Gastroesophageal sphincter (tissue), 4 donors: ENCODE measurements around the gene TUBB2B. TPM values are rescaled to one million over a fixed set of nuclear protein-coding genes. Genes with fewer than 3 reads are reported as not detected.

ENCODE experiments used
- ATAC-seq: fragments of 150-250 bp; one replicate; pipeline ENCODE4 v1.9.1; 2016; ENCODE audit warnings: mild to moderate bottlenecking, moderate library complexity
- H3K27ac ChIP-seq, 4 donors: fragments of 200-600 bp; sonication (generic) in 3 of 4; 1 replicate in 3 of 4; 2 replicates in 1 of 4; pipeline ENCODE4 v1.5.1; 2016 to 2019
- H3K27me3 ChIP-seq: fragments of 200-600 bp; sonication (generic); one replicate; pipeline ENCODE4 v1.5.1; 2019
- H3K36me3 ChIP-seq, 2 donors: fragments of 200-600 bp; sonication (generic); one replicate each; pipeline ENCODE4 v1.5.1; 2019; ENCODE audit warnings: control low read depth in 1 of 2
- H3K4me1 ChIP-seq, 3 donors: fragments of 200-600 bp; sonication (generic); 1 replicate in 2 of 3; 2 replicates in 1 of 3; pipeline ENCODE4 v1.5.1; 2016 to 2019; ENCODE audit warnings: control low read depth in 2 of 3
- H3K4me3 ChIP-seq, 2 donors: fragments of 200-600 bp; sonication (generic); one replicate each; pipeline ENCODE4 v1.5.1; 2019; ENCODE audit warnings: mild to moderate bottlenecking in 1 of 2, moderate library complexity in 1 of 2
- H3K9me3 ChIP-seq, 3 donors: fragments of 200-600 bp; sonication (generic); one replicate each; pipeline ENCODE4 v1.5.1; 2017 to 2019; ENCODE audit warnings: control low read depth in 2 of 3
- EP300 ChIP-seq: sonication (generic); formaldehyde crosslinking; IDR thresholded peaks from one replicate; pipeline ENCODE4 v1.6.1; 2017; ENCODE audit warnings: antibody characterized with exemption, mild to moderate bottlenecking
- POLR2A ChIP-seq, 2 donors: fragments of 450-650 bp; IDR thresholded peaks; one replicate each; pipeline ENCODE4 v1.6.1; 2017; ENCODE audit warnings: antibody characterized with exemption in 2 of 2, mild to moderate bottlenecking in 2 of 2, moderate library complexity in 1 of 2
- POLR2AphosphoS5 ChIP-seq: sonication (generic); formaldehyde crosslinking; IDR thresholded peaks from one replicate; pipeline ENCODE4 v1.6.1; 2017; ENCODE audit warnings: antibody characterized with exemption
- WGBS, 2 donors: methylation state at CpG; one replicate each; pipeline ENCODE4 v1.1.5; 2018; ENCODE audit warnings: low coverage in 1 of 2; 5-methylcytosine and 5-hydroxymethylcytosine counted together
- total RNA-seq, 4 donors: library from RNA; depleted of rRNA; stranded (reverse); fragments of >200 nt; gene quantifications; one replicate each; pipeline ENCODE4 v1.1.0, GENCODE V29; 2016
- TF ChIP-seq, protein P1 (sequence below), 4 experiments: fragments of 200-600 bp in 2 of 4; fragments of 450-650 bp in 2 of 4; sonication (generic) in 1 of 4; IDR thresholded peaks; one replicate each; pipeline ENCODE4 v1.5.1; 2017 to 2019; ENCODE audit warnings: antibody characterized with exemption in 4 of 4, mild to moderate bottlenecking in 2 of 4, moderate library complexity in 2 of 4

The TUBB2B gene
- total RNA-seq, 4 donors from 2014 or later = 11.5 to 42.8 (median 14.6) TPM

DNA sequence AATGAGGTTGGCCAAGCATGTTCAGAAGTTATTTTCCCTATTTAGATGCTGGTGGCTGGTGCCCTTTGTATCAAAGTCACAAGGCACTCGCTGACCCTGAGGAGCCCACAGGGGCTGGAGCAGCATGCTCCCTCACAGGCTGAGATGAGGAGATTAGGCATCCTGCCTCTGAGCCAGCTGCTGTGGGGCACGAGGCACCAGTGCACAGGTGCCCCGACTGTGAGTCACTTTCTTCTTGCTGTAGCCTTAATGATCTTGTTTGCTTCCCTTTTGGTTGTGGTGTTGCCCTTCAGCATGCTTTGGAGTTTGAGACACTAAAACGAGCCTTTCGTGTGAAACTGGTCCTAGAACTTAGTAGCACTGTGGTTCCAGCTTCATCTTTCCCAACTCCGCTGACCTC, 35.6 kb upstream of the TUBB2B start:
- no peak for ATAC-seq
- Histone ChIP-seq H3K27ac (no peak overlapping the region), H3K4me1 (peaks cover 0 to 71% (median 20%) of the 10 kb centered on the region in 3 donors), H3K27me3 (no peaks in the 10 kb centered on the region), H3K4me3 (no peak overlapping the region), H3K36me3 (peaks cover 0 to 29% of the 10 kb centered on the region in 2 donors), H3K9me3 (no peaks in the 10 kb centered on the region)
- TF ChIP-seq EP300 (no peak), POLR2A (IDR thresholded peaks at IDR 0.05) (no peak)
- TF ChIP-seq, protein P1, sequence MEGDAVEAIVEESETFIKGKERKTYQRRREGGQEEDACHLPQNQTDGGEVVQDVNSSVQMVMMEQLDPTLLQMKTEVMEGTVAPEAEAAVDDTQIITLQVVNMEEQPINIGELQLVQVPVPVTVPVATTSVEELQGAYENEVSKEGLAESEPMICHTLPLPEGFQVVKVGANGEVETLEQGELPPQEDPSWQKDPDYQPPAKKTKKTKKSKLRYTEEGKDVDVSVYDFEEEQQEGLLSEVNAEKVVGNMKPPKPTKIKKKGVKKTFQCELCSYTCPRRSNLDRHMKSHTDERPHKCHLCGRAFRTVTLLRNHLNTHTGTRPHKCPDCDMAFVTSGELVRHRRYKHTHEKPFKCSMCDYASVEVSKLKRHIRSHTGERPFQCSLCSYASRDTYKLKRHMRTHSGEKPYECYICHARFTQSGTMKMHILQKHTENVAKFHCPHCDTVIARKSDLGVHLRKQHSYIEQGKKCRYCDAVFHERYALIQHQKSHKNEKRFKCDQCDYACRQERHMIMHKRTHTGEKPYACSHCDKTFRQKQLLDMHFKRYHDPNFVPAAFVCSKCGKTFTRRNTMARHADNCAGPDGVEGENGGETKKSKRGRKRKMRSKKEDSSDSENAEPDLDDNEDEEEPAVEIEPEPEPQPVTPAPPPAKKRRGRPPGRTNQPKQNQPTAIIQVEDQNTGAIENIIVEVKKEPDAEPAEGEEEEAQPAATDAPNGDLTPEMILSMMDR (IDR thresholded peaks at IDR 0.05) = no peak
- 75 to 87% methylated on average over 4 to 5 of the region's 6 CpGs for WGBS, 2 donors

DNA sequence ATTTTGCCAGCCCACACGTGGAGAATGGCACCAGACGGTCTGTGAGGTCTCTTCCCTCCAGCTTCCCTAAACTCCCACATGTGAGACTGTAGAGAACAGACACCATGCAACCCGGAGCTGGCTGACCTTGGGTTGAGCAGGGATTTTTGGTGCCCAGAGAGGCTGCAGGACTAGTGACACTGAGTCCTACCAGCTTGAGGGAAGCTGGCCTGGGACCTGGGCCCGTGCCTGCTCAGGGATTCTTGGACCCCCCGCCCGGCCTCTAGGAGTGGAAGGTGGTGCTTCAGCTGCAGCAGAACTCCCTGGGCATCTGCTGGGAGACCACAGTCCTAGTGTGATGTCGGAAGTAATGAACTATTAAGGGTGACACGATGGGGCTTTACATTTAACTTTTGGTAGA, 34.5 kb upstream of the TUBB2B start:
- ATAC-seq = no peak
- Histone ChIP-seq H3K27ac (no peak overlapping the region), H3K4me3 (no peak overlapping the region), H3K4me1 (peaks cover 0 to 72% (median 20%) of the 10 kb centered on the region in 3 donors), H3K36me3 (peaks cover 0 to 19% of the 10 kb centered on the region in 2 donors), H3K9me3 (no peaks in the 10 kb centered on the region), H3K27me3 (no peaks in the 10 kb centered on the region)
- 76 to 100% methylated on average over 1 to 2 of the region's 8 CpGs for WGBS, 2 donors
- TF ChIP-seq EP300 = no peak
- TF ChIP-seq POLR2A (IDR thresholded peaks at IDR 0.05) = no peak
- no peak for TF ChIP-seq POLR2AphosphoS5
- TF ChIP-seq, protein P1 (IDR thresholded peaks at IDR 0.05) = no peak

DNA sequence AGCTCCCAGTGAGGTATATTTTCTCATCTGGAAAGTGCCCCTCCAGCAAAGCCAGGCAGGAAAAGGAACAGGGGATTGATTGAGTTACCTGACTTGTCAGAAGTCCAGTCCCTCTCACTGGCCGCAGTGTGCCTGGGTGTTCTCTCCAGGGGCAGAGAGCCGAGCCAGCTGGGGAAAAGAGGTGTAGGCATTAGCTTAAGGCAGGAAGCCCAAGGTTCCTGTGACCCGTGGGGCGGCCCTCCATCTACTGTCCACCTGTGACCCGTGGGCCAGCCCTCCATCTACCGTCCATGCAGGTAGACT, 34.0 kb upstream of the TUBB2B start:
- H3K36me3 ChIP-seq = peaks cover 0 to 19% of the 10 kb centered on the region in 2 donors
- ATAC-seq = no peak
- H3K9me3 ChIP-seq = no peaks in the 10 kb centered on the region
- TF ChIP-seq POLR2AphosphoS5 (no peak), EP300 (no peak), POLR2A (IDR thresholded peaks at IDR 0.05) (no peak)
- TF ChIP-seq, protein P1 (IDR thresholded peaks at IDR 0.05) = no peak
- WGBS, 2 donors = 0 to 80% methylated on average over 1 of the region's 6 CpGs
- no peak overlapping the region for H3K4me3 ChIP-seq
- no peaks in the 10 kb centered on the region for H3K27me3 ChIP-seq
- H3K4me1 ChIP-seq = peaks cover 0 to 72% (median 20%) of the 10 kb centered on the region in 3 donors
- no peak overlapping the region for H3K27ac ChIP-seq

DNA sequence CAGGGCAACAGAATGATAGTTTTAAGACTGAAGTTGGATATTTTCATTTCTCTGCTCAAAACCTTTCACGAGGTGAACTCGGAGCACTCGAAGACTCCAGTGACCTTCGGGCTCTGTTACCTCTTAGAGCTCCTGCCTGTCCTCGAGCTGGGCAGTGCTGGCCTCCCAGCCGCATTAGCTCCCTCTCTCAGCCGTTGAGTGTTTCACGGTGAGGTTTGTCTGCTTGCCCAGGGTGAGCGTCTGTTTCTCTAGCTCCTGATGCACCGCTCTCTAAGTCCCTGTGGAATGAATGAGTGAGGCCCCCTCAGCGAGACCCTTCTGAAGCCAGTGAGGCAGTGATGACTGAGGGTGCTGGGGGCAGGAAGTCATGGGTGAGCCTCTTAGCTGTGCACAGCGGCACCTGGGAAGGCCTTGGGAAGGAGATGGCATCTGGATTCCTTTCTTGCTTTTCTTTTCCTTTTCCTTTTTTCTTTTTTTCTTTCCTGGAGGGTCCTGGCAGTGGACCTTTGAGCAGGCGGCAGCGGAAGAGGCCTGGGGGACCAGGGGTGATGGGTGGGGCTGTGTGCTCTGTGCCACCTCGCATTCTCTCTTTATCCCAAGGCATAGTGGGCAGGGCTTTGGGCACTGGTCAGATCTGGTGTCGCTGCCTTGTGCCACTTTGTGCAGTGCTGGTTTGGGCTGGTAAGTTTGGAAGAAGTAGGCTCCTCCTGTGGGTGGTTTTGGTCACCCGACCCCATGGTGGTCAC, 33.5 kb upstream of the TUBB2B start:
- peaks cover 0 to 67% (median 20%) of the 10 kb centered on the region in 3 donors for H3K4me1 ChIP-seq
- H3K9me3 ChIP-seq = no peaks in the 10 kb centered on the region
- ATAC-seq = no peak
- no peak overlapping the region for H3K4me3 ChIP-seq
- 67 to 75% methylated on average over 1 to 13 of the region's 17 CpGs for WGBS, 2 donors
- H3K27ac ChIP-seq = no peak overlapping the region
- H3K27me3 ChIP-seq = no peaks in the 10 kb centered on the region
- peaks cover 0 to 19% of the 10 kb centered on the region in 2 donors for H3K36me3 ChIP-seq
- no peak for TF ChIP-seq POLR2A (IDR thresholded peaks at IDR 0.05)

DNA sequence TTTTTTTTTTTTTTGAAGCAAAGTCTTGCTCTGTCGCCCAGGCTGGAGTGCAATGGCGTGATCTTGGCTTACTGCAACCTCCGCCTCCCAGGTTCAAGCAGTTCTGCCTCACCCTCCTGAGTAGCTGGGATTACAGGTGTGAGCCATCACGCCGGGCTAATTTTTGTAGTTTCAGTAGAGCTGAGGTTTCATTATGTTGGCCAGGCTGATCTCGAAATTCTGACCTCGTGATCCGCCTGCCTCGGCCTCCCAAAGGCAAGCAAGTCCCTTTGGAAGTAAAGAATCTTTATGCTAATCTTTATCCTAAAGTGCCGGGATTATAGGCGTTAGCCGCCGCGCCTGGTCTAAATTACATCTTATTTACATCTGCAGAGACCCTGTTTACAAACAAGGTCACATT, 32.8 kb upstream of the TUBB2B start:
- ATAC-seq = no peak
- Histone ChIP-seq H3K9me3 (no peaks in the 10 kb centered on the region), H3K4me3 (peak overlapping the region in 1 of 2 donors; percentile 99), H3K27me3 (no peaks in the 10 kb centered on the region), H3K4me1 (peaks cover 0 to 61% (median 20%) of the 10 kb centered on the region in 3 donors), H3K27ac (no peak overlapping the region), H3K36me3 (peaks cover 0 to 19% of the 10 kb centered on the region in 2 donors)
- TF ChIP-seq, protein P1 (IDR thresholded peaks at IDR 0.05) = no peak
- TF ChIP-seq EP300 = no peak
- no peak for TF ChIP-seq POLR2A (IDR thresholded peaks at IDR 0.05)
- TF ChIP-seq POLR2AphosphoS5 = no peak
- WGBS, 2 donors = 80% methylated on average over 5 of the region's 14 CpGs; no CpG with 5 or more reads in 1 of the 2 donors
